ENCODE measurements around the gene ATG4A. TPM values are rescaled to one million over a fixed set of nuclear protein-coding genes. Genes with fewer than 3 reads are reported as not detected.
A peak's percentile ranks its signal among the peaks of the same experiment; 100 is the strongest.

The ATG4A gene
- total and polyA plus RNA-seq, 9 of the 15 experiments (the other 6 are each of a cell fraction or from before 2014, with no cell fraction given): 7.3 to 24.5 (median 16.6) TPM

GRCh38 chrX:108088511-108088910, 3.1 kb upstream of the ATG4A start (continued):
- TF ChIP-seq CTCFL (IDR thresholded peaks at IDR 0.05; ENCODE audit: borderline replicate concordance, insufficient read depth, low read depth, low read length, poor library complexity, severe bottlenecking): no peak
- TF ChIP-seq U2AF1 (optimal IDR thresholded peaks at IDR 0.05; ENCODE audit: low read depth, low read length): no peak
- no peak for TF ChIP-seq RBBP5 (IDR thresholded peaks at IDR 0.05; ENCODE audit: borderline replicate concordance, insufficient read depth, low read length, poor library complexity, severe bottlenecking)
- TF ChIP-seq MIER1 (IDR thresholded peaks at IDR 0.05; ENCODE audit: low read depth): no peak
- peak in 1 of 2 experiments; percentile 89; a peak in 2 of 4 replicates for TF ChIP-seq FOXA3 (CRISPR knock-in tag; conservative IDR thresholded peaks at IDR 0.05 in 1 of 2, IDR thresholded peaks at IDR 0.05 in 1 of 2)
- TF ChIP-seq THRAP3 (IDR thresholded peaks at IDR 0.05; ENCODE audit: borderline replicate concordance): no peak
- TF ChIP-seq ZNF232 (CRISPR knock-in tag; IDR thresholded peaks at IDR 0.05): no peak
- no peak for TF ChIP-seq ATF1 (CRISPR knock-in tag; IDR thresholded peaks at IDR 0.05)
- TF ChIP-seq ATF1 (tag; IDR thresholded peaks at IDR 0.05): no peak
- TF ChIP-seq PBX2 (CRISPR knock-in tag; IDR thresholded peaks at IDR 0.05; ENCODE audit: low read depth): no peak
- no peak for TF ChIP-seq PBX2 (tag; conservative IDR thresholded peaks at IDR 0.05; ENCODE audit: low read depth)
- peak; percentile 95 for TF ChIP-seq ZNF354B (CRISPR knock-in tag; IDR thresholded peaks at IDR 0.05)
- TF ChIP-seq ZKSCAN8 (CRISPR knock-in tag; IDR thresholded peaks at IDR 0.05): no peak
- no peak for TF ChIP-seq TCFL5 (CRISPR knock-in tag; conservative IDR thresholded peaks at IDR 0.05)
- peak; percentile 92 to 93 for TF ChIP-seq NRF1 (conservative IDR thresholded peaks at IDR 0.05 in 1 of 2, IDR thresholded peaks at IDR 0.05 in 1 of 2)
- TF ChIP-seq ZNF592 (IDR thresholded peaks at IDR 0.05): no peak
- no peak for TF ChIP-seq ZNF707 (CRISPR knock-in tag; conservative IDR thresholded peaks at IDR 0.05)
- no peak for TF ChIP-seq KDM4B (IDR thresholded peaks at IDR 0.05; ENCODE audit: borderline replicate concordance in 2 of 2, low read depth in 1 of 2)
- TF ChIP-seq CSDE1 (IDR thresholded peaks at IDR 0.05): no peak
- no peak for TF ChIP-seq RFX7 (CRISPR knock-in tag; IDR thresholded peaks at IDR 0.05)
- TF ChIP-seq ZC3H11A (IDR thresholded peaks at IDR 0.05; ENCODE audit: low read depth, low read length): no peak
- TF ChIP-seq PHF20 (IDR thresholded peaks at IDR 0.05; ENCODE audit: partially characterized antibody): no peak

All from K562 (cell line).